ENCODE data around the gene CDH23. TPM values are rescaled to one million over a fixed set of nuclear protein-coding genes. Genes with fewer than 3 reads are reported as not detected.

The CDH23 gene
- total and polyA plus RNA-seq, 2 donors (not counting 1 experiment from before 2014, with no cell fraction given) = 0.37 to 0.89 TPM

DNA sequence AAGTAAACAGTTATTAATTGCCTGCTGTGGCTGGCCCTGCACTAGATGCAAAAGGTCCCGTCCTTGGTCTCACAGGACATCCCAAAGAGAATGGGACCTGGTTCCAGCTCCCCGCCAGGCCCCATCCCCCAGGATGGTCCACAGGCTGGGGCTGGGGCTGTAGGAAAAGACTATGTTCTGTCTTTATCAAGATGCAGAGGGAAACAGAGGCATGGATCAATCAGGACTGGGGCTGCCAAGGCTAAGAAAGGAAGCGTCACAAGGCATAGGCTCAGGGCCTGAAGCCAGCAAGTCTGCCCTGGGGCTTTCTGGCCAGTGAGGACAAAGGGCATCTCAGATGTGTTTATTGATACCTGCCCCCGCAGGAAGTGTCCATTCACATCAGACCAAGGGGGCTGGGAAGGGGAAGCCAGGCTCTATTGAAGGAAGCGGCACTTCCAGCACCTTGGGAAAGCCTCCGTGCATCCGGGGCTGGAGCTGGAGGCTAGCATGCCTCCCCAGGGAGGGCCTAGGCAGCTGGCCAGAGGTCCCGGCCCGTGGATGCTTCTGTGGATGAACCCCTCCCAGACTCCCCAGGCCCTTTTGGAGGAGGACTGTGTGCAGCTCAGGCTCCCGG is 370.8 kb downstream of the CDH23 start:
- Histone ChIP-seq H2AFZ (ENCODE audit: insufficient read depth, low read depth, low read length, poor library complexity, severe bottlenecking) (no peak overlapping the region), H3K27me3 (replicated peaks in 1 of 4; ENCODE audit: control extremely low read depth in 1 of 4, control insufficient read depth in 3 of 4, insufficient read depth in 4 of 4, low read length in 3 of 4) (no peaks in the 10 kb centered on the region), H3K36me3 (replicated peaks in 1 of 2; ENCODE audit: control extremely low read depth in 1 of 2, control insufficient read depth in 1 of 2, extremely low read depth in 1 of 2, insufficient read depth in 2 of 2, low read length in 1 of 2) (peaks cover 0 to 30% of the 10 kb centered on the region in 2 experiments), H3K27ac (ENCODE audit: low read length in 2 of 2) (peak overlapping the region; percentile 88 to 95), H3K79me2 (ENCODE audit: control insufficient read depth, insufficient read depth, low read length) (peaks cover 75% of the 10 kb centered on the region), H4K20me1 (ENCODE audit: control insufficient read depth, insufficient read depth, low read length, poor library complexity, severe bottlenecking) (no peaks in the 10 kb centered on the region), H3K4me1 (ENCODE audit: control insufficient read depth in 2 of 2, insufficient read depth in 2 of 2, low read length in 2 of 2) (peaks cover 61 to 93% of the 10 kb centered on the region in 2 donors), H3K4me2 (replicated peaks; ENCODE audit: low read depth, low read length, poor library complexity, severe bottlenecking) (peak overlapping the region; percentile 83), H3K4me3 (ENCODE audit: control extremely low read depth in 1 of 5, extremely low read depth in 1 of 5, insufficient read depth in 1 of 5, low read depth in 2 of 5, low read length in 4 of 5) (peak overlapping the region in 1 of 5 experiments; percentile 42), H3K9ac (ENCODE audit: low read length) (peak overlapping the region; percentile 8), H3K9me3 (ENCODE audit: control extremely low read depth in 1 of 3, control insufficient read depth in 2 of 3, insufficient read depth in 1 of 3, low read length in 2 of 3) (no peaks in the 10 kb centered on the region)
- H3K4me1 Mint-ChIP-seq = peaks cover 88% of the 10 kb centered on the region
- H3K27ac Mint-ChIP-seq = peak overlapping the region; percentile 99
- intact Hi-C loops (cut with micrococcal nuclease) = loop anchor here (2.0 to 5.0 kb wide), 2 partner anchors 121 to 1620 kb away; partner anchors contain the start of gene TYSND1
- no peaks in the 10 kb centered on the region for H3K27me3 Mint-ChIP-seq
- TF ChIP-seq, protein P1, sequence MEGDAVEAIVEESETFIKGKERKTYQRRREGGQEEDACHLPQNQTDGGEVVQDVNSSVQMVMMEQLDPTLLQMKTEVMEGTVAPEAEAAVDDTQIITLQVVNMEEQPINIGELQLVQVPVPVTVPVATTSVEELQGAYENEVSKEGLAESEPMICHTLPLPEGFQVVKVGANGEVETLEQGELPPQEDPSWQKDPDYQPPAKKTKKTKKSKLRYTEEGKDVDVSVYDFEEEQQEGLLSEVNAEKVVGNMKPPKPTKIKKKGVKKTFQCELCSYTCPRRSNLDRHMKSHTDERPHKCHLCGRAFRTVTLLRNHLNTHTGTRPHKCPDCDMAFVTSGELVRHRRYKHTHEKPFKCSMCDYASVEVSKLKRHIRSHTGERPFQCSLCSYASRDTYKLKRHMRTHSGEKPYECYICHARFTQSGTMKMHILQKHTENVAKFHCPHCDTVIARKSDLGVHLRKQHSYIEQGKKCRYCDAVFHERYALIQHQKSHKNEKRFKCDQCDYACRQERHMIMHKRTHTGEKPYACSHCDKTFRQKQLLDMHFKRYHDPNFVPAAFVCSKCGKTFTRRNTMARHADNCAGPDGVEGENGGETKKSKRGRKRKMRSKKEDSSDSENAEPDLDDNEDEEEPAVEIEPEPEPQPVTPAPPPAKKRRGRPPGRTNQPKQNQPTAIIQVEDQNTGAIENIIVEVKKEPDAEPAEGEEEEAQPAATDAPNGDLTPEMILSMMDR (IDR thresholded peaks at IDR 0.05) = no peak
- TF ChIP-seq EZH2 (IDR thresholded peaks at IDR 0.05; ENCODE audit: borderline replicate concordance, insufficient read depth, low read depth, low read length, poor library complexity, severe bottlenecking) = no peak
- DNase-seq (no peak), ATAC-seq (ENCODE audit: low read depth) (no peak)
- peak overlapping the region; percentile 84 for H3K4me3 Mint-ChIP-seq
- POLR2A ChIA-PET = interaction anchor here (1.0 to 3.3 kb wide), 8 partner anchors 10 to 69 kb away, joined by 3 to 15 read pairs (median 5); no protein-coding TSS in a partner anchor
- CTCF ChIA-PET = interaction anchor here (0.6 to 3.9 kb wide), 12 partner anchors 9 to 281 kb away, joined by 3 to 33 read pairs (median 4); no protein-coding TSS in a partner anchor
- 78% methylated on average over 9 of the region's 10 CpGs for WGBS (ENCODE audit: insufficient coverage)
- no peaks in the 10 kb centered on the region for H3K9me3 Mint-ChIP-seq (ENCODE audit: insufficient read depth)
